HepG2 (cell line): ENCODE measurements around the gene ARGLU1. TPM values are rescaled to one million over a fixed set of nuclear protein-coding genes. Genes with fewer than 3 reads are reported as not detected.
A peak's percentile ranks its signal among the peaks of the same experiment; 100 is the strongest.

Experiments used
- ATAC-seq: fragments of 200-7000 bp; cut with Tn5 transposase; 3 replicates; pipeline ENCODE4 v1.9.1; 2020; ENCODE audit warnings: mild to moderate bottlenecking, moderate library complexity
- BruUV-seq: library from RNA; stranded (reverse); fragments of 400-500 nt; replicated peaks from 2 replicates; lab custom pipeline; 2021; lab: Mats Ljungman, UMichigan
- CTCF ChIA-PET: fragments of 300-600 bp; formaldehyde crosslinking; extraction: SDS; loops from one replicate; lab custom pipeline; 2021; ENCODE audit warnings: low total read pairs, inconsistent platforms, low intra/inter-chr PET ratio; lab: Yijun Ruan, JAX
- POLR2A ChIA-PET: fragments of 350-600 bp; sonication (Branson Sonifier 250); formaldehyde crosslinking; loops from one replicate; lab custom pipeline; 2020; ENCODE audit warnings: antibody characterized with exemption, inconsistent platforms; lab: Yijun Ruan, JAX
- DNase-seq: peaks from one replicate; pipeline ENCODE4 v3.0.0-alpha.2; 2015; ENCODE audit warnings: low spot score
- FAIRE-seq: peaks from 3 replicates; lab custom pipeline; 2011; peaks lifted over from hg19 to GRCh38; lab: Jason Lieb, UNC
- H2AFZ ChIP-seq: one replicate; pipeline ENCODE4 v1.6.1; 2011; ENCODE audit warnings: low read length, inconsistent platforms
- H3K27ac ChIP-seq: fragments of 300-600 bp; 3 replicates; pipeline ENCODE4 v1.8.0; 2011; ENCODE audit warnings: mixed run types, mild to moderate bottlenecking, mixed read lengths, low read length, inconsistent platforms; ENCODE audit not compliant: insufficient read depth; ENCODE audit errors: extremely low read length
- H3K27me3 ChIP-seq, 2 experiments: fragments of 200-600 bp in 1 of 2; 2 replicates in 1 of 2; 3 replicates in 1 of 2; pipeline versions ENCODE4 v1.6.0 to v1.8.0; 2011; ENCODE audit warnings: low read length in 2 of 2, mild to moderate bottlenecking in 2 of 2, moderate library complexity in 2 of 2, inconsistent platforms in 1 of 2; ENCODE audit not compliant: insufficient read depth in 2 of 2, control insufficient read depth in 1 of 2
- H3K36me3 ChIP-seq, 2 experiments: fragments of 200-600 bp in 1 of 2; replicated peaks in 1 of 2; 2 replicates in 1 of 2; 3 replicates in 1 of 2; pipeline versions ENCODE4 v1.5.1 to v1.8.0; 2011; ENCODE audit warnings: low read length in 2 of 2, inconsistent platforms in 1 of 2; ENCODE audit not compliant: insufficient read depth in 2 of 2, control insufficient read depth in 1 of 2
- H3K4me1 ChIP-seq: 2 replicates; pipeline ENCODE4 v1.5.1; 2012; ENCODE audit warnings: low read length, inconsistent platforms; ENCODE audit not compliant: insufficient read depth
- H3K4me2 ChIP-seq: 2 replicates; pipeline ENCODE4 v1.6.0; 2011; ENCODE audit warnings: low read depth, low read length, inconsistent platforms
- H3K4me3 ChIP-seq, 3 experiments: fragments of 200-600 bp in 1 of 3; sonication (generic), shearing (Covaris generic) in 1 of 3; replicated peaks in 1 of 3; 2 replicates each; pipeline ENCODE4 v1.5.1; 2011 to 2016; ENCODE audit warnings: low read length in 3 of 3, inconsistent platforms in 2 of 3, low read depth in 2 of 3, mild to moderate bottlenecking in 2 of 3, control low read depth in 1 of 3, mixed read lengths in 1 of 3; ENCODE audit not compliant: insufficient read depth in 1 of 3
- H3K79me2 ChIP-seq: one replicate; pipeline ENCODE4 v1.6.1; 2011; ENCODE audit warnings: low read length, inconsistent platforms; ENCODE audit not compliant: insufficient read depth
- H3K9ac ChIP-seq: 2 replicates; pipeline ENCODE4 v1.6.0; 2011; ENCODE audit warnings: mild to moderate bottlenecking, low read depth, low read length, inconsistent platforms; ENCODE audit not compliant: insufficient read depth
- H3K9me3 ChIP-seq: 2 replicates; pipeline ENCODE4 v1.5.1; 2012; ENCODE audit warnings: mild to moderate bottlenecking, low read length
- H4K20me1 ChIP-seq: 2 replicates; pipeline ENCODE4 v1.6.0; 2011; ENCODE audit warnings: inconsistent platforms, mild to moderate bottlenecking, low read length, moderate library complexity; ENCODE audit not compliant: insufficient read depth
- ZNF768 ChIP-seq: sonication (generic); formaldehyde crosslinking; IDR thresholded peaks from 2 replicates; pipeline ENCODE4 v1.4.0; 2020; ENCODE audit warnings: missing genetic modification reagents
- WGBS: methylation state at CpG from one replicate; pipeline ENCODE4 v1.1.6; 2017; ENCODE audit warnings: low lambda C conversion rate; 5-methylcytosine and 5-hydroxymethylcytosine counted together
- in situ Hi-C: cut with HindIII; loops from 2 replicates; pipeline ENCODE4 v1.10.0; 2017; ENCODE audit warnings: low pct_unique_long_range_greater_than_20kb; ENCODE audit not compliant: extremely low pct_ligation_motif_present
- intact Hi-C: fragments of 100-400 bp; cut with micrococcal nuclease; formaldehyde crosslinking; loops from one replicate; pipeline ENCODE4 v1.10.0; 2022; ENCODE audit not compliant: unreplicated experiment
- polyA plus RNA-seq, 8 experiments: library from polyadenylated mRNA; depleted of rRNA in 3 of 8; stranded (reverse) in 7 of 8; unstranded in 1 of 8; fragments of >200 nt; fragmentation: Illumina TruSeq in 4 of 8; extraction: Trizol in 4 of 8; gene quantifications; 2 replicates each; pipeline versions ENCODE4 v1.2.1 to v1.2.3, GENCODE V29; 2011 to 2016; ENCODE audit warnings: low read depth in 4 of 8, missing spikeins in 1 of 8, mixed read lengths in 1 of 8; ENCODE audit not compliant: insufficient read depth in 1 of 8
- total RNA-seq, 5 experiments: library from RNA; depleted of rRNA; stranded (reverse); fragments of >200 nt; fragmentation: Illumina TruSeq; extraction: Trizol; gene quantifications; 2 replicates each; pipeline ENCODE4 v1.2.3, GENCODE V29; 2016; ENCODE audit warnings: low read depth in 1 of 5
- TF ChIP-seq, protein P1 (sequence below): sonication (generic); formaldehyde crosslinking; IDR thresholded peaks from 2 replicates; pipeline ENCODE4 v1.4.0; 2020; ENCODE audit warnings: missing genetic modification reagents, borderline replicate concordance
- TF ChIP-seq, protein P2 (sequence below): sonication (generic); formaldehyde crosslinking; IDR thresholded peaks from 2 replicates; pipeline ENCODE4 v1.5.0; 2020; ENCODE audit warnings: mild to moderate bottlenecking, missing genetic modification reagents, moderate library complexity
- TF ChIP-seq, protein P3 (sequence below): sonication (generic); formaldehyde crosslinking; IDR thresholded peaks from 2 replicates; pipeline ENCODE4 v1.4.0; 2020; ENCODE audit warnings: missing genetic modification reagents

ARGLU1 gene
- total and polyA plus RNA-seq, 2 of the 13 experiments (the other 11 are each of a cell fraction or from before 2014, with no cell fraction given): 47.1 to 70.6 TPM

DNA sequence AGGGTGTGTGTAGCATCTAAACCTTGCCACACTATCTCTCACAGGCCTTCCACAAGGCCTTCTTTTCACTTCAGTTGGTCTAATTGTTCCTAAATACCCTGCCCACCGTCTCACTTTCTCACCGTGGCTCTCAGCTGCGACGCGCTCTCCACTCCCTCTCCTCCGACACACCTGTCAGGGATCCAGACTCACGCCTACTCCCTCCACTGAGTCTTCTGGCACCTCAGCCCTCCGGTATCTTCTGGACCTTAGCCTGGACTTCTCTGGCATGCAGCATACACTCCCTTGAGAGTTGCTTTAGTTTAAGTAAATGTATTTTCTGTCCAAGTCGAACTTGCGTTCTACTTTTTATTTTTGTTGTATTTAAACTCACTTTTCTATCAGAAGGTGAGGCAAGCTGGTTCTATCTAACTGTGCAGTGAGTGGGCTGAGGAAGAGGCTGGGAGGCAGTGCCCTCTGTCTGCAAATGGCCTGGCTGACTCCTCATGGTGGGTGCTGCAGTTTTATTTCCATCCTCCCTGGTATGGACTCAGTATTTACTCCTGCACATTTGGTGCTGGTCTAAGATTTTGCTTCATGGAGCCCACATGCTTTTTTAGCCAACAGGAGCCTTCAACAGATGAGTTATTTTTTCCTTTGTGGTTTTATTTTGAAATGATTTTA, 28.5 kb upstream of the ARGLU1 start:
- intact Hi-C loops: no loop called here
- Histone ChIP-seq H3K9me3 (no peaks in the 10 kb centered on the region), H3K27ac (no peak overlapping the region), H3K4me3 (no peak overlapping the region), H3K4me2 (no peak overlapping the region), H4K20me1 (no peaks in the 10 kb centered on the region), H2AFZ (no peak overlapping the region), H3K36me3 (no peaks in the 10 kb centered on the region), H3K27me3 (no peaks in the 10 kb centered on the region), H3K79me2 (no peaks in the 10 kb centered on the region), H3K4me1 (peaks cover 18% of the 10 kb centered on the region), H3K9ac (no peak overlapping the region)
- WGBS: 77% methylated on average over 10 of the region's 10 CpGs
- CTCF ChIA-PET: no interaction called here
- TF ChIP-seq, protein P1, sequence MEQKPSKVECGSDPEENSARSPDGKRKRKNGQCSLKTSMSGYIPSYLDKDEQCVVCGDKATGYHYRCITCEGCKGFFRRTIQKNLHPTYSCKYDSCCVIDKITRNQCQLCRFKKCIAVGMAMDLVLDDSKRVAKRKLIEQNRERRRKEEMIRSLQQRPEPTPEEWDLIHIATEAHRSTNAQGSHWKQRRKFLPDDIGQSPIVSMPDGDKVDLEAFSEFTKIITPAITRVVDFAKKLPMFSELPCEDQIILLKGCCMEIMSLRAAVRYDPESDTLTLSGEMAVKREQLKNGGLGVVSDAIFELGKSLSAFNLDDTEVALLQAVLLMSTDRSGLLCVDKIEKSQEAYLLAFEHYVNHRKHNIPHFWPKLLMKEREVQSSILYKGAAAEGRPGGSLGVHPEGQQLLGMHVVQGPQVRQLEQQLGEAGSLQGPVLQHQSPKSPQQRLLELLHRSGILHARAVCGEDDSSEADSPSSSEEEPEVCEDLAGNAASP (CRISPR knock-in tag): no peak
- TF ChIP-seq, protein P2, sequence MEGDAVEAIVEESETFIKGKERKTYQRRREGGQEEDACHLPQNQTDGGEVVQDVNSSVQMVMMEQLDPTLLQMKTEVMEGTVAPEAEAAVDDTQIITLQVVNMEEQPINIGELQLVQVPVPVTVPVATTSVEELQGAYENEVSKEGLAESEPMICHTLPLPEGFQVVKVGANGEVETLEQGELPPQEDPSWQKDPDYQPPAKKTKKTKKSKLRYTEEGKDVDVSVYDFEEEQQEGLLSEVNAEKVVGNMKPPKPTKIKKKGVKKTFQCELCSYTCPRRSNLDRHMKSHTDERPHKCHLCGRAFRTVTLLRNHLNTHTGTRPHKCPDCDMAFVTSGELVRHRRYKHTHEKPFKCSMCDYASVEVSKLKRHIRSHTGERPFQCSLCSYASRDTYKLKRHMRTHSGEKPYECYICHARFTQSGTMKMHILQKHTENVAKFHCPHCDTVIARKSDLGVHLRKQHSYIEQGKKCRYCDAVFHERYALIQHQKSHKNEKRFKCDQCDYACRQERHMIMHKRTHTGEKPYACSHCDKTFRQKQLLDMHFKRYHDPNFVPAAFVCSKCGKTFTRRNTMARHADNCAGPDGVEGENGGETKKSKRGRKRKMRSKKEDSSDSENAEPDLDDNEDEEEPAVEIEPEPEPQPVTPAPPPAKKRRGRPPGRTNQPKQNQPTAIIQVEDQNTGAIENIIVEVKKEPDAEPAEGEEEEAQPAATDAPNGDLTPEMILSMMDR (CRISPR knock-in tag): peak; percentile 31
- POLR2A ChIA-PET: no interaction called here
- in situ Hi-C loops: no loop called here
- no TSS peak for BruUV-seq
- DNase-seq (no peak), FAIRE-seq (no peak), ATAC-seq (peak; percentile 62)

DNA sequence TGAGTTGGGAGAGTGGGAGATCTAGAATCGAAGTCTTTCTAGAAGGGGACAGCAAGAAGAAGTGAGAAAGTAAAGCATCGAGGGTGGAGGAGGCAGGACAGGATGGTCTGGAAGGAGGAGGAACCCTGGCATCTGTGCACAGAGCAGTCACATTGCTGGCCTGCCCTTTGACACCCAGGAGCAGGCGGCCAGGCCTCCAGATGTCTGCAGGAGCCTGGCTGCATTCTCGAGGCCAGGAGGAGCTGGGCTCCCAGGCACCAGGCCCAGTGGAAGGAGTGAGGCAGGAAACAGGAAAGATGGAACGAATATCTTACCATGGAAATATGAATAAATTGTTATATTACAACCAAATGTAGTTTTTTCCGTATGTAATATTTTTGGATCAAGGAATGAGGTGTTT, 27.7 kb upstream of the ARGLU1 start:
- Histone ChIP-seq H2AFZ (no peak overlapping the region), H3K27me3 (no peaks in the 10 kb centered on the region), H3K79me2 (no peaks in the 10 kb centered on the region), H3K9ac (no peak overlapping the region), H4K20me1 (no peaks in the 10 kb centered on the region)
- 27% methylated on average over 6 of the region's 6 CpGs for WGBS
- CTCF ChIA-PET: no interaction called here
- no peak for ATAC-seq
- POLR2A ChIA-PET: no interaction called here
- BruUV-seq: no TSS peak
- TF ChIP-seq ZNF768 (CRISPR knock-in tag): 0 out of 2 replicates have a peak, but pooled peaks have one; percentile 13
- TF ChIP-seq, protein P3, sequence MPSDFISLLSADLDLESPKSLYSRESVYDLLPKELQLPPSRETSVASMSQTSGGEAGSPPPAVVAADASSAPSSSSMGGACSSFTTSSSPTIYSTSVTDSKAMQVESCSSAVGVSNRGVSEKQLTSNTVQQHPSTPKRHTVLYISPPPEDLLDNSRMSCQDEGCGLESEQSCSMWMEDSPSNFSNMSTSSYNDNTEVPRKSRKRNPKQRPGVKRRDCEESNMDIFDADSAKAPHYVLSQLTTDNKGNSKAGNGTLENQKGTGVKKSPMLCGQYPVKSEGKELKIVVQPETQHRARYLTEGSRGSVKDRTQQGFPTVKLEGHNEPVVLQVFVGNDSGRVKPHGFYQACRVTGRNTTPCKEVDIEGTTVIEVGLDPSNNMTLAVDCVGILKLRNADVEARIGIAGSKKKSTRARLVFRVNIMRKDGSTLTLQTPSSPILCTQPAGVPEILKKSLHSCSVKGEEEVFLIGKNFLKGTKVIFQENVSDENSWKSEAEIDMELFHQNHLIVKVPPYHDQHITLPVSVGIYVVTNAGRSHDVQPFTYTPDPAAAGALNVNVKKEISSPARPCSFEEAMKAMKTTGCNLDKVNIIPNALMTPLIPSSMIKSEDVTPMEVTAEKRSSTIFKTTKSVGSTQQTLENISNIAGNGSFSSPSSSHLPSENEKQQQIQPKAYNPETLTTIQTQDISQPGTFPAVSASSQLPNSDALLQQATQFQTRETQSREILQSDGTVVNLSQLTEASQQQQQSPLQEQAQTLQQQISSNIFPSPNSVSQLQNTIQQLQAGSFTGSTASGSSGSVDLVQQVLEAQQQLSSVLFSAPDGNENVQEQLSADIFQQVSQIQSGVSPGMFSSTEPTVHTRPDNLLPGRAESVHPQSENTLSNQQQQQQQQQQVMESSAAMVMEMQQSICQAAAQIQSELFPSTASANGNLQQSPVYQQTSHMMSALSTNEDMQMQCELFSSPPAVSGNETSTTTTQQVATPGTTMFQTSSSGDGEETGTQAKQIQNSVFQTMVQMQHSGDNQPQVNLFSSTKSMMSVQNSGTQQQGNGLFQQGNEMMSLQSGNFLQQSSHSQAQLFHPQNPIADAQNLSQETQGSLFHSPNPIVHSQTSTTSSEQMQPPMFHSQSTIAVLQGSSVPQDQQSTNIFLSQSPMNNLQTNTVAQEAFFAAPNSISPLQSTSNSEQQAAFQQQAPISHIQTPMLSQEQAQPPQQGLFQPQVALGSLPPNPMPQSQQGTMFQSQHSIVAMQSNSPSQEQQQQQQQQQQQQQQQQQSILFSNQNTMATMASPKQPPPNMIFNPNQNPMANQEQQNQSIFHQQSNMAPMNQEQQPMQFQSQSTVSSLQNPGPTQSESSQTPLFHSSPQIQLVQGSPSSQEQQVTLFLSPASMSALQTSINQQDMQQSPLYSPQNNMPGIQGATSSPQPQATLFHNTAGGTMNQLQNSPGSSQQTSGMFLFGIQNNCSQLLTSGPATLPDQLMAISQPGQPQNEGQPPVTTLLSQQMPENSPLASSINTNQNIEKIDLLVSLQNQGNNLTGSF (CRISPR knock-in tag): no peak
- TF ChIP-seq, all 625 proteins: peak for 1
- Histone ChIP-seq H3K4me1 (peaks cover 26% of the 10 kb centered on the region), H3K27ac (no peak overlapping the region), H3K36me3 (no peaks in the 10 kb centered on the region), H3K4me3 (no peak overlapping the region), H3K4me2 (no peak overlapping the region), H3K9me3 (no peaks in the 10 kb centered on the region)
- no peak for DNase-seq
- intact Hi-C loops (no loop called here), in situ Hi-C loops (no loop called here)
- no peak for FAIRE-seq
